ENCODE results near the gene C16orf92.

Gene C16orf92

GRCh38 chr16:30065102-30065942 is 42.3 kb downstream of the C16orf92 start, which contains the start of gene ALDOA:
TSS of gene ALDOA (plus strand) at chr16:30065760. CDS start at chr16:30066898, 1,138 bp downstream.
- H3K9me3 ChIP-seq: no peaks in the 10 kb centered on the region
- peaks cover 34 to 38% (median 35%) of the 10 kb centered on the region in 3 donors for H3K36me3 ChIP-seq
- H3K4me3 ChIP-seq: peak within 1 kb of the TSS; percentile 98 to 99
- H3K27me3 ChIP-seq: no peaks in the 10 kb centered on the region
- intact Hi-C loops (cut with DNase I; ENCODE audit: low total_unique reads): no loop called here
- DNase-seq: peak; percentile 98 to 99
- H3K4me1 ChIP-seq: peaks cover 0 to 60% (median 52%) of the 10 kb centered on the region in 4 donors
- TF ChIP-seq CTCF (IDR thresholded peaks at IDR 0.05): peak in 1 of 2 experiments; percentile 21
- peak within 1 kb of the TSS; percentile 96 to 97 for H3K27ac ChIP-seq

- intact Hi-C loops (cut with DNase I; ENCODE audit: low total_unique reads): loop anchor here (1.0 kb wide), 1 partner anchor 341 kb away; the partner anchor contains the start of gene ZNF771
- DNase-seq: no peak
- peak overlapping the region; percentile 96 to 97 for H3K27ac ChIP-seq
- peak overlapping the region; percentile 98 to 99 for H3K4me3 ChIP-seq
- H3K4me1 ChIP-seq: peaks cover 0 to 64% (median 55%) of the 10 kb centered on the region in 4 donors
- no peaks in the 10 kb centered on the region for H3K9me3 ChIP-seq
- H3K36me3 ChIP-seq: peaks cover 43 to 46% (median 43%) of the 10 kb centered on the region in 3 donors
- no peak for TF ChIP-seq CTCF (IDR thresholded peaks at IDR 0.05)
- no peaks in the 10 kb centered on the region for H3K27me3 ChIP-seq
Measured at GRCh38 chr16:30065943-30066760, 43.2 kb downstream of the C16orf92 start.

GRCh38 chr16:30066761-30067583 is 44.0 kb downstream of the C16orf92 start:
- Histone ChIP-seq H3K9me3 (no peaks in the 10 kb centered on the region), H3K36me3 (peaks cover 51 to 54% (median 51%) of the 10 kb centered on the region in 3 donors), H3K27me3 (no peaks in the 10 kb centered on the region), H3K4me1 (peaks cover 0 to 66% (median 55%) of the 10 kb centered on the region in 4 donors), H3K27ac (peak overlapping the region; percentile 96 to 97), H3K4me3 (peak overlapping the region; percentile 98 to 99)
- intact Hi-C loops (cut with DNase I; ENCODE audit: low total_unique reads): loop anchor here (1.0 kb wide), 1 partner anchor 340 kb away; the partner anchor contains the start of gene ZNF771
- peak in 1 of 2 donors; percentile 79 for DNase-seq
- TF ChIP-seq CTCF (IDR thresholded peaks at IDR 0.05): no peak

GRCh38 chr16:30067584-30067916 is 44.6 kb downstream of the C16orf92 start:
- Histone ChIP-seq H3K36me3 (peaks cover 55 to 60% (median 57%) of the 10 kb centered on the region in 3 donors), H3K9me3 (no peaks in the 10 kb centered on the region), H3K4me3 (peak overlapping the region; percentile 98 to 99), H3K4me1 (peaks cover 0 to 64% (median 54%) of the 10 kb centered on the region in 4 donors), H3K27me3 (no peaks in the 10 kb centered on the region), H3K27ac (peak overlapping the region; percentile 96 to 97)
- no peak for TF ChIP-seq CTCF (IDR thresholded peaks at IDR 0.05)
- intact Hi-C loops (cut with DNase I; ENCODE audit: low total_unique reads): no loop called here
- DNase-seq: no peak

GRCh38 chr16:30068333-30068732 is 45.3 kb downstream of the C16orf92 start:
- H3K27ac ChIP-seq: peak overlapping the region in 1 of 2 donors; percentile 96

More at GRCh38 chr16:30068333-30068732, 45.3 kb downstream of the C16orf92 start:
- Histone ChIP-seq H3K4me3 (no peak overlapping the region), H3K9me3 (no peaks in the 10 kb centered on the region), H3K4me1 (peaks cover 0 to 56% (median 47%) of the 10 kb centered on the region in 4 donors), H3K36me3 (peaks cover 62 to 68% (median 63%) of the 10 kb centered on the region in 3 donors), H3K27me3 (no peaks in the 10 kb centered on the region)
- no peak for DNase-seq
- intact Hi-C loops (cut with DNase I; ENCODE audit: low total_unique reads): no loop called here
- TF ChIP-seq CTCF (IDR thresholded peaks at IDR 0.05): no peak
